Measurements from ENCODE around the gene PAK5. TPM values are rescaled to one million over a fixed set of nuclear protein-coding genes. Genes with fewer than 3 reads are reported as not detected.

The PAK5 gene
- total and polyA plus RNA-seq, 2 experiments from 2014 or later: not detected

DNA sequence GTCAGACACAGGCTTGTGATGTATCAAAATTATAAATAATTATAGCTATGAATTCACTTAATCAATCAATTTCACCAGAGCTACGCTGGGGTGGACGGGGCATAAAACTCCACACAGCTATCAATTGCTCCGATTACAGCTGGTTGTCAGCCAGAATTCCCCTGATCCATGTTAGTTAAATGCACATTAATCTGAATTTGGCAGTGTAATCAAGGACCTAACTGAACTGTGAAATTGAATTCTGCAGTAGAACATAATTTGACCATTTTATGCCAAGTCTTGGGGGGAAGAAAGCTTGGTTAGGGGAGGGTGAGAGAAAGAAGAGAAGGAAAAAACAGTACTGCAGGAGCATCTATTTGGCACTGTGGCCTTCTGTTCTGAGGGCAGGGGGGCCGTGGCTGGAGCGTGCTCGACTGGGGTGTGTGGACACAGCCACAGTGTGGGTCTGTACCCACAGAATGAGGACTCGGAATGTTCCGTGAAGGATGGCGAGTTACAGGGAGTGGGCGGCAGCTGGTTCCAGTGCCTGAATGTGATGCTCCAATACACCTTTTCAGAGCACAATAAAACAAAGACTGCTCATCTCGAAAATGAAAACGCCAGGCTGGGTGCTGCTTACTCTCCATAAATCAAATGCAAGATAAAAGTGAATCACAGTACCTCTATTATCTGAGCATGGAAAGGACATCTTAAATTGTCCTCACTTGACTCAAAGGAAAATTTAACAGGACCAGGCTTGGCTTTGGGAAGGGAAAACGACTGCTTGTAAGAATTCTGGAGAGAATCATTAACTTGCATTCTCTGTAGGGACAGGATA lies 265.3 kb downstream of the PAK5 start:
- Histone ChIP-seq H3K27me3 (replicated peaks; ENCODE audit: insufficient read depth) (peaks cover 14% of the 10 kb centered on the region), H3K9ac (no peak overlapping the region), H3K36me3 (ENCODE audit: low read depth) (no peaks in the 10 kb centered on the region), H3K9me2 (ENCODE audit: insufficient read depth) (no peaks in the 10 kb centered on the region), H3F3A (ENCODE audit: insufficient read depth) (no peaks in the 10 kb centered on the region), H4K20me1 (ENCODE audit: insufficient read depth) (no peaks in the 10 kb centered on the region), H3K4me1 (ENCODE audit: insufficient read depth) (no peaks in the 10 kb centered on the region), H3K9me3 (ENCODE audit: low read depth) (no peaks in the 10 kb centered on the region), H2AFZ (no peak overlapping the region), H3K4me3 (no peak overlapping the region), H3K4me2 (ENCODE audit: unreplicated experiment) (no peak overlapping the region), H3K27ac (no peak overlapping the region), H3K79me2 (ENCODE audit: insufficient read depth) (no peaks in the 10 kb centered on the region)
- 11 to 12% methylated on average over 13 of the region's 13 CpGs for WGBS, 2 experiments (ENCODE audit: low coverage in 1 of 2, low lambda C conversion rate in 2 of 2, missing lambda C conversion rate in 2 of 2)
- TF ChIP-seq EZH2phosphoT487 (IDR thresholded peaks at IDR 0.05; ENCODE audit: insufficient read depth, low read depth) (no peak), EZH2 (IDR thresholded peaks at IDR 0.05; ENCODE audit: insufficient read depth, poor library complexity, severe bottlenecking) (no peak)
- in situ Hi-C loops (cut with MboI): no loop called here
- no peak for DNase-seq

GRCh38 chr20:9572670-9573069 lies 266.2 kb downstream of the PAK5 start:
- Histone ChIP-seq H3K9me2 (ENCODE audit: insufficient read depth) (no peaks in the 10 kb centered on the region), H4K20me1 (ENCODE audit: insufficient read depth) (no peaks in the 10 kb centered on the region), H3K4me1 (ENCODE audit: insufficient read depth) (no peaks in the 10 kb centered on the region), H3K9me3 (ENCODE audit: low read depth) (no peaks in the 10 kb centered on the region), H3K9ac (no peak overlapping the region), H3K36me3 (ENCODE audit: low read depth) (no peaks in the 10 kb centered on the region), H3K79me2 (ENCODE audit: insufficient read depth) (no peaks in the 10 kb centered on the region), H2AFZ (no peak overlapping the region), H3K27ac (no peak overlapping the region), H3F3A (ENCODE audit: insufficient read depth) (no peaks in the 10 kb centered on the region), H3K27me3 (replicated peaks; ENCODE audit: insufficient read depth) (peaks cover 14% of the 10 kb centered on the region), H3K4me2 (ENCODE audit: unreplicated experiment) (no peak overlapping the region), H3K4me3 (no peak overlapping the region)
- 2 to 3% methylated on average over 2 of the region's 2 CpGs for WGBS, 2 experiments (ENCODE audit: low coverage in 1 of 2, low lambda C conversion rate in 2 of 2, missing lambda C conversion rate in 2 of 2)
- TF ChIP-seq EZH2 (IDR thresholded peaks at IDR 0.05; ENCODE audit: insufficient read depth, poor library complexity, severe bottlenecking): no peak
- no peak for TF ChIP-seq EZH2phosphoT487 (IDR thresholded peaks at IDR 0.05; ENCODE audit: insufficient read depth, low read depth)
- in situ Hi-C loops (cut with MboI): no loop called here
- DNase-seq: no peak

GRCh38 chr20:9571783-9572182 lies 267.1 kb downstream of the PAK5 start:
- TF ChIP-seq EZH2phosphoT487 (IDR thresholded peaks at IDR 0.05; ENCODE audit: insufficient read depth, low read depth): no peak
- no peak for TF ChIP-seq EZH2 (IDR thresholded peaks at IDR 0.05; ENCODE audit: insufficient read depth, poor library complexity, severe bottlenecking)
- no peaks in the 10 kb centered on the region for H3K9me3 ChIP-seq (ENCODE audit: low read depth)
- no peaks in the 10 kb centered on the region for H3K4me1 ChIP-seq (ENCODE audit: insufficient read depth)
- no peak overlapping the region for H3K4me3 ChIP-seq
- H3K4me2 ChIP-seq (ENCODE audit: unreplicated experiment): no peak overlapping the region
- no peak overlapping the region for H3K27ac ChIP-seq
- H3K9ac ChIP-seq: no peak overlapping the region
- H3K79me2 ChIP-seq (ENCODE audit: insufficient read depth): no peaks in the 10 kb centered on the region
- H3F3A ChIP-seq (ENCODE audit: insufficient read depth): no peaks in the 10 kb centered on the region
- H4K20me1 ChIP-seq (ENCODE audit: insufficient read depth): no peaks in the 10 kb centered on the region
- 20 to 22% methylated on average over 3 of the region's 3 CpGs for WGBS, 2 experiments (ENCODE audit: low coverage in 1 of 2, low lambda C conversion rate in 2 of 2, missing lambda C conversion rate in 2 of 2)
- no peaks in the 10 kb centered on the region for H3K36me3 ChIP-seq (ENCODE audit: low read depth)
- H2AFZ ChIP-seq: no peak overlapping the region
- no peak for DNase-seq
- in situ Hi-C loops (cut with MboI): no loop called here
- H3K9me2 ChIP-seq (ENCODE audit: insufficient read depth): no peaks in the 10 kb centered on the region
- peaks cover 14% of the 10 kb centered on the region for H3K27me3 ChIP-seq (replicated peaks; ENCODE audit: insufficient read depth)

DNA sequence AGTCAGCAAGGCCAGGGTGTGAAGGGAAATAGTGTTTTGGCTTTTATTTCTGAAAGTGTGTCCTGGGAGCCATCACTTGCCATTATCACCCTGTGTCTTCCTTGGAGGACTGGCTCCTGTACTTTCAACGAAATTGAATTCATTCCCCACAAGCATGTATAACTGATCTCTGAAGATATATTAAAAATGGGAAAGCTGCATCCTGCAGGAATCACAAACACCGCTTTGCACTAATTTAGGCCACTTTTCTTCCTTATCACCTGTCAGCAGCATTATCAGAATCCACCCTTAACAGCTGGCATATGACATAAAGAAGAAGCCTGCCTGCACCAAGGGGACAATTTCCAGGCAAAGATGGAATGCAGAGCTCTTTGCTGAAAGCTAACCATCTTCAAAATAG lies 268.3 kb downstream of the PAK5 start:
- TF ChIP-seq EZH2phosphoT487 (IDR thresholded peaks at IDR 0.05; ENCODE audit: insufficient read depth, low read depth): no peak
- TF ChIP-seq EZH2 (IDR thresholded peaks at IDR 0.05; ENCODE audit: insufficient read depth, poor library complexity, severe bottlenecking): no peak
- Histone ChIP-seq H2AFZ (no peak overlapping the region), H3K9me3 (ENCODE audit: low read depth) (no peaks in the 10 kb centered on the region), H3K36me3 (ENCODE audit: low read depth) (no peaks in the 10 kb centered on the region), H4K20me1 (ENCODE audit: insufficient read depth) (no peaks in the 10 kb centered on the region), H3K4me2 (ENCODE audit: unreplicated experiment) (no peak overlapping the region), H3K79me2 (ENCODE audit: insufficient read depth) (no peaks in the 10 kb centered on the region), H3K27ac (no peak overlapping the region), H3F3A (ENCODE audit: insufficient read depth) (no peaks in the 10 kb centered on the region), H3K9me2 (ENCODE audit: insufficient read depth) (no peaks in the 10 kb centered on the region), H3K4me1 (ENCODE audit: insufficient read depth) (no peaks in the 10 kb centered on the region), H3K27me3 (replicated peaks; ENCODE audit: insufficient read depth) (peaks cover 14% of the 10 kb centered on the region), H3K9ac (no peak overlapping the region), H3K4me3 (no peak overlapping the region)
- in situ Hi-C loops (cut with MboI): no loop called here
- 19 to 28% methylated on average over 2 of the region's 2 CpGs for WGBS, 2 experiments (ENCODE audit: low coverage in 1 of 2, low lambda C conversion rate in 2 of 2, missing lambda C conversion rate in 2 of 2)
- DNase-seq: no peak

Data from GM23248 (cell line).